ENCODE data around the gene IRF7. TPM values are rescaled to one million over a fixed set of nuclear protein-coding genes. Genes with fewer than 3 reads are reported as not detected.

Gene IRF7
- total and polyA plus RNA-seq, 2 donors (not counting 3 experiments of a cell fraction or from before 2014, with no cell fraction given): 12.6 to 14.7 TPM

GRCh38 chr11:625636-626268, 10.0 kb upstream of the IRF7 start:
- no peak overlapping the region for H3K4me3 ChIP-seq (replicated peaks in 1 of 3; ENCODE audit: insufficient read depth in 1 of 3, low read depth in 1 of 3, low read length in 3 of 3)
- BruUV-seq (replicated peaks): no TSS peak
- peaks cover 4 to 14% of the 10 kb centered on the region in 2 experiments for H3K27me3 ChIP-seq (ENCODE audit: control insufficient read depth in 2 of 2, insufficient read depth in 2 of 2, low read length in 2 of 2)
- no peaks in the 10 kb centered on the region for H3K9me1 ChIP-seq (replicated peaks; ENCODE audit: control insufficient read depth, extremely low read depth, insufficient read depth, low read length)
- H3K9me3 ChIP-seq (replicated peaks; ENCODE audit: control insufficient read depth, insufficient read depth, low read length): no peaks in the 10 kb centered on the region
- H2AFZ ChIP-seq (ENCODE audit: low read depth, low read length): no peak overlapping the region
- no peak overlapping the region for H3K27ac ChIP-seq (ENCODE audit: insufficient read depth, low read depth, low read length)
- no peak overlapping the region for H3K9ac ChIP-seq (replicated peaks; ENCODE audit: extremely low read depth, insufficient read depth, low read length)
- FAIRE-seq: no peak
- H3K4me1 ChIP-seq (ENCODE audit: control insufficient read depth, extremely low read depth, insufficient read depth, low read length): no peaks in the 10 kb centered on the region
- DNase-seq (ENCODE audit: low read depth, low spot score): no peak
- ChIA-PET POLR2A (no interaction called here), CTCF (no interaction called here)
- no peaks in the 10 kb centered on the region for H4K20me1 ChIP-seq (replicated peaks; ENCODE audit: control insufficient read depth, extremely low read depth, insufficient read depth, low read length)
- no peaks in the 10 kb centered on the region for H3K36me3 ChIP-seq (ENCODE audit: control insufficient read depth in 2 of 2, extremely low read depth in 1 of 2, insufficient read depth in 2 of 2, low read length in 2 of 2)
- dilution Hi-C loops (cut with MboI; ENCODE audit: extremely low pct_ligation_motif_present, low sequenced_read_pairs) (no loop called here), intact Hi-C loops (cut with micrococcal nuclease) (no loop called here)
- H3K79me2 ChIP-seq (ENCODE audit: control insufficient read depth, insufficient read depth, low read length): no peaks in the 10 kb centered on the region
- no peak for TF ChIP-seq POLR2AphosphoS5 (IDR thresholded peaks at IDR 0.05; ENCODE audit: insufficient read depth, low read depth, low read length)
- no peak for TF ChIP-seq MYC (IDR thresholded peaks at IDR 0.05; ENCODE audit: low read depth, low read length)
- no peak for TF ChIP-seq POLR2A (IDR thresholded peaks at IDR 0.05; ENCODE audit: low read depth, low read length)
- no peak for TF ChIP-seq JUN (IDR thresholded peaks at IDR 0.05; ENCODE audit: borderline replicate concordance, insufficient read depth, insufficient read length, low read depth)
- no peak for TF ChIP-seq EZH2 (IDR thresholded peaks at IDR 0.05; ENCODE audit: borderline replicate concordance, low read depth, low read length, severe bottlenecking)
- no peak overlapping the region for H3K4me2 ChIP-seq (ENCODE audit: insufficient read depth, low read length)

GRCh38 chr11:624705-625635, 9.2 kb upstream of the IRF7 start, which contains the start of gene CDHR5:
CDHR5 (minus strand) TSS chr11:624955; CDS start chr11:624902, 53 bp downstream.
- no peaks in the 10 kb centered on the region for H3K9me3 ChIP-seq (replicated peaks; ENCODE audit: control insufficient read depth, insufficient read depth, low read length)
- no peak for TF ChIP-seq EZH2 (IDR thresholded peaks at IDR 0.05; ENCODE audit: borderline replicate concordance, low read depth, low read length, severe bottlenecking)
- TF ChIP-seq MAX (IDR thresholded peaks at IDR 0.05; ENCODE audit: insufficient read depth, insufficient read length): no peak
- TF ChIP-seq POLR2AphosphoS5 (IDR thresholded peaks at IDR 0.05; ENCODE audit: insufficient read depth, low read depth, low read length): no peak
- no peak for TF ChIP-seq JUN (IDR thresholded peaks at IDR 0.05; ENCODE audit: borderline replicate concordance, insufficient read depth, insufficient read length, low read depth)
- TF ChIP-seq FOS (IDR thresholded peaks at IDR 0.05; ENCODE audit: borderline replicate concordance, insufficient read depth, low read length): no peak
- no peak for TF ChIP-seq GATA2 (IDR thresholded peaks at IDR 0.05; ENCODE audit: insufficient read depth, insufficient read length, low read depth, low read length)
- no peak for TF ChIP-seq POLR2A (IDR thresholded peaks at IDR 0.05; ENCODE audit: low read depth, low read length)
- no peak for TF ChIP-seq CTCF (IDR thresholded peaks at IDR 0.05; ENCODE audit: extremely low read depth in 1 of 2, insufficient read depth in 1 of 2, low read depth in 1 of 2, low read length in 2 of 2)
- TF ChIP-seq MYC (IDR thresholded peaks at IDR 0.05; ENCODE audit: low read depth, low read length): no peak
- H3K4me1 ChIP-seq (ENCODE audit: control insufficient read depth, extremely low read depth, insufficient read depth, low read length): no peaks in the 10 kb centered on the region
- intact Hi-C loops (cut with micrococcal nuclease) (no loop called here), dilution Hi-C loops (cut with MboI; ENCODE audit: extremely low pct_ligation_motif_present, low sequenced_read_pairs) (no loop called here)
- no peak within 1 kb of the TSS for H3K4me3 ChIP-seq (replicated peaks in 1 of 3; ENCODE audit: insufficient read depth in 1 of 3, low read depth in 1 of 3, low read length in 3 of 3)
- peaks cover 4 to 14% of the 10 kb centered on the region in 2 experiments for H3K27me3 ChIP-seq (ENCODE audit: control insufficient read depth in 2 of 2, insufficient read depth in 2 of 2, low read length in 2 of 2)
- ChIA-PET CTCF (no interaction called here), POLR2A (no interaction called here)
- H3K4me2 ChIP-seq (ENCODE audit: insufficient read depth, low read length): no peak within 1 kb of the TSS
- H3K36me3 ChIP-seq (ENCODE audit: control insufficient read depth in 2 of 2, extremely low read depth in 1 of 2, insufficient read depth in 2 of 2, low read length in 2 of 2): no peaks in the 10 kb centered on the region
- no peaks in the 10 kb centered on the region for H3K9me1 ChIP-seq (replicated peaks; ENCODE audit: control insufficient read depth, extremely low read depth, insufficient read depth, low read length)
- H3K27ac ChIP-seq (ENCODE audit: insufficient read depth, low read depth, low read length): no peak within 1 kb of the TSS
- no peaks in the 10 kb centered on the region for H4K20me1 ChIP-seq (replicated peaks; ENCODE audit: control insufficient read depth, extremely low read depth, insufficient read depth, low read length)
- no TSS peak for BruUV-seq (replicated peaks)
- FAIRE-seq (no peak), DNase-seq (ENCODE audit: low read depth, low spot score) (no peak)
- H2AFZ ChIP-seq (ENCODE audit: low read depth, low read length): no peak within 1 kb of the TSS
- H3K9ac ChIP-seq (replicated peaks; ENCODE audit: extremely low read depth, insufficient read depth, low read length): no peak within 1 kb of the TSS
- H3K79me2 ChIP-seq (ENCODE audit: control insufficient read depth, insufficient read depth, low read length): no peaks in the 10 kb centered on the region
